GM21717 (cell line): ENCODE measurements around the gene C3orf20.

Source experiments
- ATAC-seq: cut with Tn5 transposase; IDR thresholded peaks from one replicate; pipeline ENCODE4 v1.9.1; 2021; ENCODE audit warnings: mild to moderate bottlenecking, moderate library complexity; ENCODE audit not compliant: unreplicated experiment

The C3orf20 gene

DNA sequence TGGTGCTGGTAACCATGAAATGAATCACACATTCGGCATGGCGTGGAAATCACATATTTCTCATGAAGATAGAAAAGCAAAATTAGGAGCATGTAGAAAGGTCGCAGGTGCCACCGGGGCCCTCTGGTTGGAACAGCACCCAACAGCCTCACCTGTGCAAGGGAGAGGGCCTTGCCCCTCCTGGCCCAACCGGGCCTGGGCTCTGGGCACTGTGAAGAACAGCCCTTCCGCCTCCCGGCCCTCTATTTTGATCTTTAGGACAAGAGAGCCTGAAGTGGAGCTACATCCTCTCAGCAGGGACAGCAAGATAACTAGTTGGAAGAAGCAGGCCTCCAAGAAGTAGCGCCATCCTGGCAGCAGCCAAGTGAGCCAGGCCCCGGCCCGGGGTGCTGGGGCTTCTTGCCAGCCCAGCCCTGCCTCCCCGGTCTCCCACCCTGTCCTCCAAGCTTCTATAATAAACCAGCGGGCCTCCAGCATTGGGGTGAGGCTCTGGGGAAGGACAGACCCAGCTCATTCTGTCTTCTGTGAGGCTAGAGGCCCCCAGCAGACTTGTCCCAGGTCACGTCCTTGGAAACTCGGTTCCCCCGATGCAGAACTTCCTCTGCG is 97.7 kb downstream of the C3orf20 start:
- no peak for ATAC-seq

GRCh38 chr3:14773281-14773680 is 98.3 kb downstream of the C3orf20 start:
- no peak for ATAC-seq

DNA sequence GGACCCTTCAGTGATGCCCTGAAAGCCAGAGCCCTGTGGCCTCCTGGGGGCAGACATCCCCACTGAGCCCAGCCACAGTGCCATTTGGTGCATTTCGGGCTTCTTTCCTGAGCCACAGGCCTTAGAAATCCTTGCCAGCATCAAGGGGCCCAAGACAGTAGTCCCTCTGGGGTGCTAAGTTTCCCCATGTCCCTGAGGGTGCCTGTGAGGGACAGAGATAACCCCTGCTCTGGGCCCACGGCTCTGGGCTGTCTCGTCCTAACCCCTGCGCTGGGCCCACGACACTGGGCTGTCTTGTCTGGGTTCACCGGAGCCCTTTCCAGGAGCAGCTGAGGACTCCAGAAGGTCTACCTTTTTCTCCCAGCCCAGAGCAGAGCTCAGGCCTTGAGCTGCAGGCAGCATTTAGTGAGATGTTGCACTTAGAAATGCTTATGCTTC is 98.8 kb downstream of the C3orf20 start:
- ATAC-seq, result no peak

- no peak for ATAC-seq
Measured at GRCh38 chr3:14774431-14774830, 99.5 kb downstream of the C3orf20 start.

DNA sequence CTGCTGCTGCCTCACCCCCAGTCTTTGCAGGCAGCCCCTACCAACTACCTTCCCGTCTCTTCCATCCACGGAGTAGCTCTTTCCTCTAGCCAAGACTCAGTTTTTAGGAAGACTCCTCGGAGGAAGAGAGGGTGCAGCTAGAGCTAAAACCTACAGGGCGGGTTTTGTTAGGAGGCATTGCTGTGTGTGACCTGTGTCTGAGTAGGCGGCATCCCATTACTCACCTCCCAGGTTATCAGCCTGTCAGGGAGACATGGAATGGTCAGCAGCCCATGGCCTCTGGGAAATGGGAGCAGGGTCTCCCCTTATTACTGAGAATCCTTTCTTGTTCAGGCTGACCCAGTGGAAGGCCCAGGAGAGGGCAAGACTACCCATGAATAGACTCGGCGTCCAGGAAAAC is 100.1 kb downstream of the C3orf20 start:
- ATAC-seq, result no peak

- no peak for ATAC-seq
Measured at GRCh38 chr3:14775563-14775962, 100.6 kb downstream of the C3orf20 start.

GRCh38 chr3:14779069-14779685 is 104.2 kb downstream of the C3orf20 start:
- no peak for ATAC-seq

DNA sequence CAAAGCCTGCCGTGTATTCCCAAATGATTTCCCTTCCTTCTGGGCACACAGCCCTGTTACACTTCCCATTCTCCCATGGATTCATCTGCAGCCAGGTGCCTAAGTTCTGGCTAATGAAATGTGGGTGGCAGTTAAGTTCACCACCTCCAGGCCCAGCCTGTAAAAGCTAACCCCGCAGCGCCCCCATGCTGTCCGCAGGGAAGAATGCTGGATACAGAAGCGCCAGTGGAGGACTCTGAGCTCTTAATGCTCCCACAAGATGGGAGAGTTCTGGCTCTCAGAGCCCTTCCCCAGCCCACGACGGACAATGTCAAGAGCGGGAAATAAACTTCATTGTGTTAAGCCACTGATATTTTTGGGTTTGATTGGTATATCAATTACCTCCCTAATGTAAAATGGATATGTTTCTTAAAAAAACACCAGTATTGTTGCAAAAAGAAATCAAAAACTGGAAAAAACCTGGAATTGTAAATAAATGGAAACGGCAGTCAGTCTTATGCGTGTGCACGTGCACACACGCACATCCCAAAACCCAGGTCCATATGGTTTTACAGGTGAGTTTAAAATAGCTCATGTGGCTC is 106.1 kb downstream of the C3orf20 start:
- no peak for ATAC-seq

- no peak for ATAC-seq
Measured at GRCh38 chr3:14783480-14784086, 108.6 kb downstream of the C3orf20 start.

DNA sequence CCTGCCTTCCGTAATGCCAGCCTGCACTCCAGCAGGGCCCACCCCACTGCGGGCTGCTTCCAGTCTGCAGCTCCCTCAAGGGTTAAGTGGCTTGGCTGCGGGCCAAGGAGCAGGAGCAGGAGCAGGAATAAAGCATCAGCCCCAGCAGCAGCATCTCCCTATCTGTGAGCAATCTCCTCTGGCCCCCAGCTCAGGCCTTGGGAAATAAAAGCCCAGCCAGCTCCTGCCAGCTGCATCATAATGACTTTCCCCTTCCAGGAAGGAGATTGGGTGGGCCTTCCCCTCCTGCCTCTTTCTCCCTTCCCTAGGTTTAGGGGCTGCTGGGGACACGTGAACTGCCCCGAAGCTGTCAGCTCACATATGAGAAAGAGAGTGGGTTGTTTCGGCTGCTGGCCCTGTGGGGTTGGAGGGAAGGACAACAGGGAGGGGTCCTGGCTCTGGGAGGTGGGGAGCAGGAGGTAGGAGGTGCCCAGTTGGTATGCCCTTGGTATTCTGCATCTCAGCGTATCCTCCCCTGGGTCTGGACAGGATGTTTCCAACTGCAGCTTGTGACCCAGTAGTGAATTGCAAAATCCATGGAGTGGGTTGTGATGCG is 109.2 kb downstream of the C3orf20 start:
- ATAC-seq, result no peak

DNA sequence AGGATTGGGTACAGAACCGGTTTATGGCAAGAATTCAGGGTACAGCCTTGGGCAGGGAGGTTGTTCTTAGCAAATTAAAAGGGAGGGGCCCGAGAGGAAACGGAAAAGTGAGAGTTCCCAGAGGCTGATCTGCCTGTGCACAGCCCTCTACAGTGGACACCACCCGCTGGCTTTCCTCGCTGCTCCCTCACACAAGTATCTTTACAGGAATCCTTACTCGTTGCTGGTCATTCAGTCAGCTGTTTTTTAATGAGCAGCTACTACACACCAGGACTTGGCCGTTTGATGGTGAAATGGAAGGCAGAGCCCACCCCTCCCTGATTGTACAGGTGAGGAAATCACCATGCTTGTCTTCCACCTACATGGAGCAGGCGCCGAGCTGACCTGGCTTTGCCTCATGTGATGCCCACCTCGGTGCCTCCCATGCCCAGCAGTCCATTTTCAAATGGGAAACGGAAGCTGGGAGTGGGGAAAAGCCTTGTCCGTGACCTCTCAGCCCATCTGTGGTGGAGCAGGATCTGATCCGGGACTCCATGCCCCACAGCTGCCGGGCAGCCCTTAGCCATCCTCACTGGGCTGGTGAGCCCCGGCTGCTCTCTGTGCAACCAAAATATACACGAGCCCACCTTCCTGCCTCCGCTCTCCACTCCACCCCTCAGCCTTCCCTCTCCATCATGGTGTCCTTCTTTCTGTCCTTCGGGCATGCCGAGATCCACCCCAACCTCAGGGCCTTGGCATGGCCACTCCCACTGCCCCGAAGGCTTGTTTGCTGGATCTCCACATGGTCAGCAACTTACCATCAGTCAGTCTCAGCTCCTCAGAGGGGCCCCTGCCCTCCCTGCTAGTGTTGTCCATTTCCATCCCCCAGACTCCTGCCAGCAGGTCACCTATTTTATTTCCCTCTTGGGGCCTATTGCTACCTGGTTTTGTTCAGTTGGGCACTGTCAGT is 110.5 kb downstream of the C3orf20 start:
- no peak for ATAC-seq

DNA sequence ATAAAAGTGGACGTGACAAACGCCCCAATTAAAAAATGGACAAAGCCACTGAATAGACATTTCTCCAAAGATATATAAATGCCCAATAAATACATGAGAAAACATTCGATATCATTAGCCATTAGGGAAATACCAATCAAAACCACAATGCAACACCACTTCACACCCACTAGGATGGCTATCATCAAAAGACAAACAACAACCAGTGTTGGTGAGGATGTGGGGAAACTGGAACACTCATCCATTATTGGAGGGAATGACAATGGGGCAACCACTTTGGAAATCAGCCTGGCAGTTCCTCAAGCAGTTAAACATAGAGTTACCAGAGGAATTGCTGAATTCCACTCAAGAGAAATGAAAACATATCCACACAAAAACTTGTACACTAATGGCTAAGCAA is 111.4 kb downstream of the C3orf20 start:
- no peak for ATAC-seq

DNA sequence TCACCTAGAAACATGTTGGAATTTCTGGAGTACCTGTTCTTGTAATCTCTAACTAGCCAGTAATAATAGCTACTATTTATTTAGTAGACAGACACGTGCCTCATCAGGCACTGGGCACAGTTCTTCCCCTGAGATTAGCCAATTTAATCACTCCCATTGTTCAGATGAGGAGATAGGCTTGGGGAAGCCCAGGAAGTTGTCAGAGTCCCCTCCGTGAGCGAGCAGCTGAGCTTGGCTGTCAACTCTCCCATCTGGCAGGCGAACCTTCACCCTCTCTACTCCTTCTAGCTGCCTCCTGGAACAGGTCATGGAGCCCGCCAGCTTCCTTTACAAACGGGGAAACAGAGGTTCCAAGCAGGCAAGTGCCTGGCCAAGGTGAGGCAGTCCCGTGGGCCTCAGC is 112.7 kb downstream of the C3orf20 start:
- no peak for ATAC-seq

- no peak for ATAC-seq
Measured at GRCh38 chr3:14788644-14789043, 113.7 kb downstream of the C3orf20 start.

DNA sequence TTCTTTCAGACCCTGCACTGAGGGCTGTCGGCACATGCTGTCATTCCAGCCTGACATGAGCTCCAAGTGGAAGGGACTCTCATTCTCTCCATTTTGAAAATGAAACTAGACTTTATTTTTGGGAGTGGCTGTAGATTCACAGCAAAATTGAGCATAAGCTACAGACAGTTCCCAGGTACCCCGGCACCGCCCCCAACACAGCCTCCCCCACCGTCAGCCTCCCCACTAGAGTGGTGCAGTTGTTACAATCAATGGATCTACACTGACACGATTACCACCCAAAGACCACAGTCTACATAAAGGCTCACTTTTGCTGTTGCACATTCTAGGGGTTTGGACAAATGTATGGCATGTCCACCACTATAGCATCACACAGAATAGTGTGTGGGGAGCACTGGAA is 114.3 kb downstream of the C3orf20 start:
- no peak for ATAC-seq

- no peak for ATAC-seq
Measured at GRCh38 chr3:14789640-14790285, 114.8 kb downstream of the C3orf20 start.

- ATAC-seq, result no peak
Measured at GRCh38 chr3:14791343-14791945, 116.5 kb downstream of the C3orf20 start.

DNA sequence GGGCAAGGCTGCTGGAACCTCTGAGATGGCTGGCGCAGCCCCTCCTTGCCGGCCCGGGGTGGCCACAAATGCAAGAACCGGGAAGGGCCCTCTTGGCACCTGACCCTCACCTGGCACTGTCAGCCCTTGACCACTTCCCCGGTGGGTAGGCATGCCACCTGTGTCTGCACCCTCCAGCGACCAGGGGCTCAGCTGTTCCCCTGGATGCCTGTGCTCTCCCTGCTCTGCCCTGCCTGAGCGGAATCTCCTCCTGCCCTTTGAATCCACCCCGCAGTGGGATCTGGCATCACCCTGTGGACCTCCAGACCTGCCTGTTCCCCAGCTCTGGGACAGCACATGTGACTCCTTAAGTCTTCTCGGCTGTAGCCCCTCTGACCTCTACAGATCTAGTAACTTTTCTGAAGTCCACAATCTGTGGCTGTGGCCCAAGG is 117.8 kb downstream of the C3orf20 start:
- no peak for ATAC-seq

DNA sequence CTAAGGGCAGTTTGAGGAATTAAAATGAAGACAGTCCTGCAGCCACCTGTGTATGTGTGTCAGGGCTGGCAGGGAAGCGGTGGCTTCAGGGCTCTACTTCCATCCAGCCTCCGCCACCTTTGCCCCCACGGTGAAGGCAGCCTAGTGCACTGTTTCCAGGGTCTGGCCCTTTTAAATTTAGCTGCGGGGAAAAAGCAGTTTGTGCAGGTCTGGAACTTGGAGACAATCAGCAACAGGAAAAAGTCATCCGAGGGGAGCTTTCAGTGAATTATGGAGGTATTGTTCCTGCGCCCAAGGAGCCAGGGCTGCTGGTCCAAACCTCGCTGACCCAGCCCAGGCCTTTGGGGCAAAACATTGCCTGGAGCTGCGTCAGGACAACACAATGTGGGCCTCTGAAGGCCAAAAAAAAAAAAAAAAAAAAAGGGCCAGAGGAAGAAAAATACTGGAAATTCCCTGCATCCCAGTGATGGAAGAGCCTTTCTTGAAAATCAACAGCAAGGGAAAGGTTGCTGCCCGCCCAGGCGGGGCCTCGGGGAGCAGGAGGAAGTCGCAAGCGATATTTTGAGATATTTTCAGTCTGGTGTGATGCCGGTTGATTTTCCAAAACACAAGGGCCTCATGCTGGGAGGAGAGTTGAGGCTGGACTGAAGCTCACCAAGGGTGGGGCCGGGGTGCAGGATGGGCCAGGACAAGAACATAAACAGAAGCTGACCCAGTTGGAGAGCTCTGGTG is 118.4 kb downstream of the C3orf20 start:
- ATAC-seq, result no peak
